ENCODE data around the gene TM9SF4. TPM values are rescaled to one million over a fixed set of nuclear protein-coding genes. Genes with fewer than 3 reads are reported as not detected.

TM9SF4 gene
- total RNA-seq, 1 donor from 2014 or later: 106 TPM

- H3K27me3 Mint-ChIP-seq (ENCODE audit: unreplicated experiment): peaks cover 7% of the 10 kb centered on the region
- no peak for TF ChIP-seq CTCF (IDR thresholded peaks at IDR 0.05; ENCODE audit: partially characterized antibody, unreplicated experiment)
- H3K4me3 Mint-ChIP-seq (ENCODE audit: unreplicated experiment): no peak overlapping the region
- DNase-seq: peak; percentile 10
- H3K27ac Mint-ChIP-seq (ENCODE audit: unreplicated experiment): no peak overlapping the region
- peaks cover 12% of the 10 kb centered on the region for H3K4me1 Mint-ChIP-seq (ENCODE audit: low read depth, unreplicated experiment)
- peaks cover 6% of the 10 kb centered on the region for H3K36me3 Mint-ChIP-seq (ENCODE audit: unreplicated experiment)
- H3K9me3 Mint-ChIP-seq (ENCODE audit: unreplicated experiment): no peaks in the 10 kb centered on the region
Measured at GRCh38 chr20:32158943-32159660, 49.6 kb downstream of the TM9SF4 start.

GRCh38 chr20:32159766-32160221, 50.3 kb downstream of the TM9SF4 start:
- no peak overlapping the region for H3K4me3 Mint-ChIP-seq (ENCODE audit: unreplicated experiment)
- H3K9me3 Mint-ChIP-seq (ENCODE audit: unreplicated experiment): no peaks in the 10 kb centered on the region
- H3K27me3 Mint-ChIP-seq (ENCODE audit: unreplicated experiment): peaks cover 7% of the 10 kb centered on the region
- no peak overlapping the region for H3K27ac Mint-ChIP-seq (ENCODE audit: unreplicated experiment)
- DNase-seq: peak; percentile 9
- peaks cover 9% of the 10 kb centered on the region for H3K4me1 Mint-ChIP-seq (ENCODE audit: low read depth, unreplicated experiment)
- no peak for TF ChIP-seq CTCF (IDR thresholded peaks at IDR 0.05; ENCODE audit: partially characterized antibody, unreplicated experiment)
- peaks cover 6% of the 10 kb centered on the region for H3K36me3 Mint-ChIP-seq (ENCODE audit: unreplicated experiment)

GRCh38 chr20:32160341-32160740, 50.8 kb downstream of the TM9SF4 start:
- peaks cover 9% of the 10 kb centered on the region for H3K36me3 Mint-ChIP-seq (ENCODE audit: unreplicated experiment)
- no peak for DNase-seq
- H3K9me3 Mint-ChIP-seq (ENCODE audit: unreplicated experiment): no peaks in the 10 kb centered on the region
- H3K27ac Mint-ChIP-seq (ENCODE audit: unreplicated experiment): no peak overlapping the region
- TF ChIP-seq CTCF (IDR thresholded peaks at IDR 0.05; ENCODE audit: partially characterized antibody, unreplicated experiment): no peak
- H3K4me3 Mint-ChIP-seq (ENCODE audit: unreplicated experiment): no peak overlapping the region
- H3K4me1 Mint-ChIP-seq (ENCODE audit: low read depth, unreplicated experiment): peaks cover 3% of the 10 kb centered on the region
- H3K27me3 Mint-ChIP-seq (ENCODE audit: unreplicated experiment): peaks cover 5% of the 10 kb centered on the region

- H3K9me3 Mint-ChIP-seq (ENCODE audit: unreplicated experiment): no peaks in the 10 kb centered on the region
- TF ChIP-seq CTCF (IDR thresholded peaks at IDR 0.05; ENCODE audit: partially characterized antibody, unreplicated experiment): no peak
- H3K27ac Mint-ChIP-seq (ENCODE audit: unreplicated experiment): no peak overlapping the region
- no peaks in the 10 kb centered on the region for H3K4me1 Mint-ChIP-seq (ENCODE audit: low read depth, unreplicated experiment)
- H3K36me3 Mint-ChIP-seq (ENCODE audit: unreplicated experiment): peaks cover 12% of the 10 kb centered on the region
- no peak overlapping the region for H3K4me3 Mint-ChIP-seq (ENCODE audit: unreplicated experiment)
- peaks cover 5% of the 10 kb centered on the region for H3K27me3 Mint-ChIP-seq (ENCODE audit: unreplicated experiment)
- DNase-seq: no peak
Measured at GRCh38 chr20:32162351-32162750, 52.8 kb downstream of the TM9SF4 start.

GRCh38 chr20:32163951-32164350, 54.4 kb downstream of the TM9SF4 start:
- Mint-ChIP-seq H3K9me3 (ENCODE audit: unreplicated experiment) (no peaks in the 10 kb centered on the region), H3K4me3 (ENCODE audit: unreplicated experiment) (no peak overlapping the region), H3K4me1 (ENCODE audit: low read depth, unreplicated experiment) (peaks cover 7% of the 10 kb centered on the region), H3K27ac (ENCODE audit: unreplicated experiment) (no peak overlapping the region), H3K27me3 (ENCODE audit: unreplicated experiment) (peaks cover 5% of the 10 kb centered on the region), H3K36me3 (ENCODE audit: unreplicated experiment) (peaks cover 12% of the 10 kb centered on the region)
- no peak for TF ChIP-seq CTCF (IDR thresholded peaks at IDR 0.05; ENCODE audit: partially characterized antibody, unreplicated experiment)
- no peak for DNase-seq

Data from glutamatergic neuron (in vitro differentiated cells).